Mammary epithelial cell (primary cell): Measurements from ENCODE around the gene PARD3B.

Source experiments
- EZH2 ChIP-seq: IDR thresholded peaks from 2 replicates; pipeline ENCODE4 v1.6.1; 2012; ENCODE audit warnings: low read length, inconsistent platforms, borderline replicate concordance
- TF ChIP-seq, protein P1 (sequence below), 2 donors: IDR thresholded peaks in 1 of 2; conservative IDR thresholded peaks in 1 of 2; 2 replicates each; pipeline ENCODE4 v1.5.1; 2011 to 2012; ENCODE audit warnings: inconsistent platforms in 2 of 2, low read length in 2 of 2, mild to moderate bottlenecking in 2 of 2, control low read depth in 1 of 2, low read depth in 1 of 2; ENCODE audit not compliant: insufficient read depth in 1 of 2; ENCODE audit errors: extremely low read depth in 1 of 2

GRCh38 chr2:204670124-204670523, 124.8 kb downstream of the PARD3B start:
- no peak for TF ChIP-seq EZH2
- TF ChIP-seq, protein P1, sequence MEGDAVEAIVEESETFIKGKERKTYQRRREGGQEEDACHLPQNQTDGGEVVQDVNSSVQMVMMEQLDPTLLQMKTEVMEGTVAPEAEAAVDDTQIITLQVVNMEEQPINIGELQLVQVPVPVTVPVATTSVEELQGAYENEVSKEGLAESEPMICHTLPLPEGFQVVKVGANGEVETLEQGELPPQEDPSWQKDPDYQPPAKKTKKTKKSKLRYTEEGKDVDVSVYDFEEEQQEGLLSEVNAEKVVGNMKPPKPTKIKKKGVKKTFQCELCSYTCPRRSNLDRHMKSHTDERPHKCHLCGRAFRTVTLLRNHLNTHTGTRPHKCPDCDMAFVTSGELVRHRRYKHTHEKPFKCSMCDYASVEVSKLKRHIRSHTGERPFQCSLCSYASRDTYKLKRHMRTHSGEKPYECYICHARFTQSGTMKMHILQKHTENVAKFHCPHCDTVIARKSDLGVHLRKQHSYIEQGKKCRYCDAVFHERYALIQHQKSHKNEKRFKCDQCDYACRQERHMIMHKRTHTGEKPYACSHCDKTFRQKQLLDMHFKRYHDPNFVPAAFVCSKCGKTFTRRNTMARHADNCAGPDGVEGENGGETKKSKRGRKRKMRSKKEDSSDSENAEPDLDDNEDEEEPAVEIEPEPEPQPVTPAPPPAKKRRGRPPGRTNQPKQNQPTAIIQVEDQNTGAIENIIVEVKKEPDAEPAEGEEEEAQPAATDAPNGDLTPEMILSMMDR (conservative IDR thresholded peaks at IDR 0.05 in 1 of 2, IDR thresholded peaks at IDR 0.05 in 1 of 2; ENCODE audit: extremely low read depth in 1 of 2, insufficient read depth in 1 of 2, low read depth in 1 of 2, low read length in 2 of 2): no peak
